ENCODE results near the gene CXCL10.
"Not testable (repeated sequence)": the region's sequence is repeated elsewhere in the genome, so short reads cannot be mapped to it uniquely, and the experiment has no call there.

Gene CXCL10

DNA sequence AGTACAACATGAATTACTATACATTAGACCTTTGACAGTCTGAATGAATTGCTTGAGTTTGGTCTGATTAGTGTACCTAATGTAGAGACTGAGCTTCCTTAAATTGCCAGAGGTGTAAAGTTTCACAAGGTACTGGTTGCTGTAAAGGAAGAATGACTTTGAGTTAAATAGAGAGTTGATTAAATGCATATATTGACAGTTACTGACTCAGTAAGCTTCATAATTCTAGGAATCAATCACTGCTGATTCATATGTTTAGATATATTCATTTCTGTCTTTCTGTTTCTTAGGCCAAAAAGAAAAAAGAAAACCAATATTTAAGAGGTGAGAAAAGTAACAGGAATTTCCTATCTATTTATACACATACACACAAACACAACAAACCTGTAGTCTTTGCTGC lies 35.0 kb upstream of the CXCL10 start:
- Histone ChIP-seq H3K4me2 (ENCODE audit: low read depth, low read length) (no peak overlapping the region), H3K4me3 (ENCODE audit: low read length) (no peak overlapping the region), H3F3A (ENCODE audit: insufficient read depth, low read length) (peaks cover 20% of the 10 kb centered on the region), H3K36me3 (replicated peaks; ENCODE audit: insufficient read depth, low read length) (no peaks in the 10 kb centered on the region), H3K9ac (ENCODE audit: low read length) (no peak overlapping the region), H3K27me3 (replicated peaks; ENCODE audit: insufficient read depth, low read length) (no peaks in the 10 kb centered on the region), H3K79me2 (ENCODE audit: low read length) (no peaks in the 10 kb centered on the region), H3K9me3 (replicated peaks; ENCODE audit: insufficient read depth, low read length) (no peaks in the 10 kb centered on the region), H2AFZ (ENCODE audit: low read length) (no peak overlapping the region), H3K27ac (ENCODE audit: low read length) (no peak overlapping the region), H4K20me1 (ENCODE audit: insufficient read depth, low read length) (no peaks in the 10 kb centered on the region), H3K9me2 (replicated peaks; ENCODE audit: insufficient read depth, low read length) (no peaks in the 10 kb centered on the region), H3K4me1 (ENCODE audit: low read length) (peaks cover 15% of the 10 kb centered on the region)
- no peak for DNase-seq
- TF ChIP-seq EZH2 (optimal IDR thresholded peaks at IDR 0.05; ENCODE audit: low read depth, low read length): no peak
- no peak for TF ChIP-seq EZH2phosphoT487 (IDR thresholded peaks at IDR 0.05; ENCODE audit: low read length)
- TF ChIP-seq, protein P1, sequence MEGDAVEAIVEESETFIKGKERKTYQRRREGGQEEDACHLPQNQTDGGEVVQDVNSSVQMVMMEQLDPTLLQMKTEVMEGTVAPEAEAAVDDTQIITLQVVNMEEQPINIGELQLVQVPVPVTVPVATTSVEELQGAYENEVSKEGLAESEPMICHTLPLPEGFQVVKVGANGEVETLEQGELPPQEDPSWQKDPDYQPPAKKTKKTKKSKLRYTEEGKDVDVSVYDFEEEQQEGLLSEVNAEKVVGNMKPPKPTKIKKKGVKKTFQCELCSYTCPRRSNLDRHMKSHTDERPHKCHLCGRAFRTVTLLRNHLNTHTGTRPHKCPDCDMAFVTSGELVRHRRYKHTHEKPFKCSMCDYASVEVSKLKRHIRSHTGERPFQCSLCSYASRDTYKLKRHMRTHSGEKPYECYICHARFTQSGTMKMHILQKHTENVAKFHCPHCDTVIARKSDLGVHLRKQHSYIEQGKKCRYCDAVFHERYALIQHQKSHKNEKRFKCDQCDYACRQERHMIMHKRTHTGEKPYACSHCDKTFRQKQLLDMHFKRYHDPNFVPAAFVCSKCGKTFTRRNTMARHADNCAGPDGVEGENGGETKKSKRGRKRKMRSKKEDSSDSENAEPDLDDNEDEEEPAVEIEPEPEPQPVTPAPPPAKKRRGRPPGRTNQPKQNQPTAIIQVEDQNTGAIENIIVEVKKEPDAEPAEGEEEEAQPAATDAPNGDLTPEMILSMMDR (IDR thresholded peaks at IDR 0.05; ENCODE audit: low read length): no peak

- TF ChIP-seq EZH2 (optimal IDR thresholded peaks at IDR 0.05; ENCODE audit: low read depth, low read length) (no peak), EZH2phosphoT487 (IDR thresholded peaks at IDR 0.05; ENCODE audit: low read length) (no peak)
- TF ChIP-seq, protein P1 (IDR thresholded peaks at IDR 0.05; ENCODE audit: low read length): no peak
- Histone ChIP-seq H3K27ac (ENCODE audit: low read length) (peak overlapping the region; percentile 37; the same call in 1 of the 2 replicates), H3K4me3 (ENCODE audit: low read length) (no peak overlapping the region), H3K9ac (ENCODE audit: low read length) (no peak overlapping the region), H2AFZ (ENCODE audit: low read length) (no peak overlapping the region), H3K4me1 (ENCODE audit: low read length) (peaks cover 15% of the 10 kb centered on the region), H3K27me3 (replicated peaks; ENCODE audit: insufficient read depth, low read length) (no peaks in the 10 kb centered on the region), H4K20me1 (ENCODE audit: insufficient read depth, low read length) (no peaks in the 10 kb centered on the region), H3K9me2 (replicated peaks; ENCODE audit: insufficient read depth, low read length) (no peaks in the 10 kb centered on the region), H3K4me2 (ENCODE audit: low read depth, low read length) (no peak overlapping the region), H3K79me2 (ENCODE audit: low read length) (no peaks in the 10 kb centered on the region), H3F3A (ENCODE audit: insufficient read depth, low read length) (peaks cover 20% of the 10 kb centered on the region), H3K9me3 (replicated peaks; ENCODE audit: insufficient read depth, low read length) (no peaks in the 10 kb centered on the region), H3K36me3 (replicated peaks; ENCODE audit: insufficient read depth, low read length) (no peaks in the 10 kb centered on the region)
- DNase-seq: no peak
These were observed 32.1 kb upstream of the CXCL10 start for GRCh38 chr4:76055421-76055820.

DNA sequence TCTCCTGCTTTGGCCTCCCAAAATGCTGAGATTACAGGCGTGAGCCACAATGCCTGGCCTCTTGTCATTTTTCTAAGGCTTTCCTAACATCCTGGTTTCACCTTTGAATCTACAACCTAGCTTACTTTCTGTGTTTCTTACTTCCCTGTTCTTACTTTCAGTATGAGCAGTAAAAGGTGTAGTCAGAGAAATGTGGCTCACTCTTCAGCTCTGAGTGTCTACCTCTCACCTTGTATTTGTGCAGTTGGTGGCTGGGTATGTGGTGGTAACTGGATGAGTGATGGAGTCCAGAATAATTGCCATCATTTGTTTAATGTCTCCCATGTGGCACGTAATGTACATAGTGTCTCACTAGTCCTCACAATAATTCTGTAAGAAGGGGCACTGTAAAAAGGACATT lies 31.7 kb upstream of the CXCL10 start:
- Histone ChIP-seq H3K36me3 (replicated peaks; ENCODE audit: insufficient read depth, low read length) (no peaks in the 10 kb centered on the region), H3K4me2 (ENCODE audit: low read depth, low read length) (peak overlapping the region; percentile 17; the same call in 1 of the 2 replicates), H4K20me1 (ENCODE audit: insufficient read depth, low read length) (no peaks in the 10 kb centered on the region), H3F3A (ENCODE audit: insufficient read depth, low read length) (peaks cover 20% of the 10 kb centered on the region), H3K4me3 (ENCODE audit: low read length) (no peak overlapping the region), H3K79me2 (ENCODE audit: low read length) (no peaks in the 10 kb centered on the region), H3K9me3 (replicated peaks; ENCODE audit: insufficient read depth, low read length) (no peaks in the 10 kb centered on the region), H3K27me3 (replicated peaks; ENCODE audit: insufficient read depth, low read length) (no peaks in the 10 kb centered on the region), H2AFZ (ENCODE audit: low read length) (peak overlapping the region; percentile 15; the same call in 1 of the 2 replicates), H3K4me1 (ENCODE audit: low read length) (peaks cover 15% of the 10 kb centered on the region), H3K27ac (ENCODE audit: low read length) (peak overlapping the region; percentile 37; the same call in 1 of the 2 replicates), H3K9me2 (replicated peaks; ENCODE audit: insufficient read depth, low read length) (no peaks in the 10 kb centered on the region), H3K9ac (ENCODE audit: low read length) (no peak overlapping the region)
- peak; percentile 68 for DNase-seq
- TF ChIP-seq EZH2phosphoT487 (IDR thresholded peaks at IDR 0.05; ENCODE audit: low read length) (no peak), EZH2 (optimal IDR thresholded peaks at IDR 0.05; ENCODE audit: low read depth, low read length) (no peak)

- Histone ChIP-seq H3K79me2 (ENCODE audit: low read length) (no peaks in the 10 kb centered on the region), H3K4me3 (ENCODE audit: low read length) (no peak overlapping the region), H3K27me3 (replicated peaks; ENCODE audit: insufficient read depth, low read length) (no peaks in the 10 kb centered on the region), H4K20me1 (ENCODE audit: insufficient read depth, low read length) (no peaks in the 10 kb centered on the region), H3K36me3 (replicated peaks; ENCODE audit: insufficient read depth, low read length) (no peaks in the 10 kb centered on the region), H3K9me3 (replicated peaks; ENCODE audit: insufficient read depth, low read length) (no peaks in the 10 kb centered on the region), H3K27ac (ENCODE audit: low read length) (no peak overlapping the region), H3K9ac (ENCODE audit: low read length) (no peak overlapping the region), H3K4me1 (ENCODE audit: low read length) (peaks cover 15% of the 10 kb centered on the region), H3K4me2 (ENCODE audit: low read depth, low read length) (no peak overlapping the region), H3F3A (ENCODE audit: insufficient read depth, low read length) (peaks cover 20% of the 10 kb centered on the region), H3K9me2 (replicated peaks; ENCODE audit: insufficient read depth, low read length) (no peaks in the 10 kb centered on the region), H2AFZ (ENCODE audit: low read length) (no peak overlapping the region)
- TF ChIP-seq EZH2 (optimal IDR thresholded peaks at IDR 0.05; ENCODE audit: low read depth, low read length) (no peak), EZH2phosphoT487 (IDR thresholded peaks at IDR 0.05; ENCODE audit: low read length) (no peak)
- TF ChIP-seq, protein P1 (IDR thresholded peaks at IDR 0.05; ENCODE audit: low read length): no peak
- no peak for DNase-seq
These were observed 30.4 kb upstream of the CXCL10 start for GRCh38 chr4:76053730-76054129.

DNA sequence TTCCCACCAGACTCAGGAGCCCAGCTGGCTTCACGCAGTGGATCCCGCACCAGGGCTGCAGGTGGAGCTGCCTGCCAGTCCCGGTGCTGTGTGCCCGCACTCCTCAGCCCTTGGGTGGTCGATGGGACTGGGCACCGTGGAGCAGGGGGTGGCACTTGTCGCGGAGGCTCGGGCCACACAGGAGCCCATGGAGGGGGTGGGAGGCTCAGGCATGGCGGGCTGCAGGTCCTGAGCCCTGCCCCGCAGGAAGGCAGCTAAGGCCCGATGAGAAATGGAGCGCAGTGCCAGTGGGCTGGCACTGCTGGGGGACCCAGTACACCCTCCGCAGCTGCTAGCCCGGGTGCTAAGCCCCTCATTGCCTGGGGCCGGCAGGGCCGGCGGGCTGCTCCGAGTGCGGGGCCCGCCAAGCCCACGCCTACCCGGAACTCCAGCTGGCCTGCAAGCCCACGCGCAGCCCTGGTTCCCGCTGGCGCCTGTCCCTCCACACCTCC lies 27.3 kb upstream of the CXCL10 start:
- H3K4me2 ChIP-seq (ENCODE audit: low read depth, low read length); DNase-seq; H2AFZ ChIP-seq (ENCODE audit: low read length); H3K27me3 ChIP-seq (replicated peaks; ENCODE audit: insufficient read depth, low read length); H3K4me3 ChIP-seq (ENCODE audit: low read length); H4K20me1 ChIP-seq (ENCODE audit: insufficient read depth, low read length); H3K9me3 ChIP-seq (replicated peaks; ENCODE audit: insufficient read depth, low read length); H3K27ac ChIP-seq (ENCODE audit: low read length); H3K79me2 ChIP-seq (ENCODE audit: low read length); H3K36me3 ChIP-seq (replicated peaks; ENCODE audit: insufficient read depth, low read length); H3K9me2 ChIP-seq (replicated peaks; ENCODE audit: insufficient read depth, low read length); H3K9ac ChIP-seq (ENCODE audit: low read length): not testable (repeated sequence)
- H3F3A ChIP-seq (ENCODE audit: insufficient read depth, low read length): peaks cover 15% of the 10 kb centered on the region
- peaks cover 11% of the 10 kb centered on the region for H3K4me1 ChIP-seq (ENCODE audit: low read length)
